Panc1 (cell line): ENCODE measurements around the gene MVD. TPM values are rescaled to one million over a fixed set of nuclear protein-coding genes. Genes with fewer than 3 reads are reported as not detected.

Experiments
- ATAC-seq: fragments of 200-7000 bp; cut with Tn5 transposase; 2 replicates; pipeline ENCODE4 v1.9.1; 2020; ENCODE audit warnings: mild to moderate bottlenecking, moderate library complexity
- BruUV-seq: library from RNA; stranded (reverse); fragments of 400-500 nt; replicated peaks from 2 replicates; lab custom pipeline; 2021; lab: Mats Ljungman, UMichigan
- CTCF ChIA-PET: fragments of 300-600 bp; sonication (Branson Sonifier 250); formaldehyde crosslinking; loops from one replicate; lab custom pipeline; 2022; ENCODE audit warnings: antibody characterized with exemption; lab: Charles Lee
- POLR2A ChIA-PET: fragments of 300-600 bp; sonication (Branson Sonifier 250); formaldehyde crosslinking; loops from one replicate; lab custom pipeline; 2022; ENCODE audit warnings: antibody characterized with exemption; lab: Charles Lee
- DNase-seq: peaks from one replicate; pipeline ENCODE4 v3.0.0-alpha.2; 2010; ENCODE audit warnings: low read depth, low spot score
- H3K27ac ChIP-seq: 2 replicates; pipeline ENCODE4 v1.5.1; 2011; ENCODE audit warnings: mild to moderate bottlenecking, low read length, inconsistent platforms
- H3K27me3 ChIP-seq: fragments of 200-500 bp; sonication (Bioruptor generic); 2 replicates; pipeline ENCODE4 v1.6.0; 2014; ENCODE audit warnings: low read length, inconsistent platforms; ENCODE audit not compliant: control insufficient read depth, insufficient read depth
- H3K36me3 ChIP-seq: fragments of 200-500 bp; sonication (Bioruptor generic); 2 replicates; pipeline ENCODE4 v1.5.1; 2014; ENCODE audit warnings: inconsistent platforms, mild to moderate bottlenecking, low read length, moderate library complexity; ENCODE audit not compliant: control insufficient read depth, insufficient read depth
- H3K4me1 ChIP-seq: 2 replicates; pipeline ENCODE4 v1.5.1; 2011; ENCODE audit warnings: inconsistent platforms, mild to moderate bottlenecking, low read length, moderate library complexity; ENCODE audit not compliant: control insufficient read depth, insufficient read depth
- H3K4me3 ChIP-seq, 2 experiments: 2 replicates each; pipeline ENCODE4 v1.5.1; 2011 to 2012; ENCODE audit warnings: low read depth in 2 of 2, low read length in 2 of 2, mild to moderate bottlenecking in 2 of 2, inconsistent platforms in 1 of 2, moderate library complexity in 1 of 2
- H3K9me3 ChIP-seq: fragments of 200-500 bp; sonication (Bioruptor generic); 2 replicates; pipeline ENCODE4 v1.5.1; 2014; ENCODE audit warnings: low read depth, mild to moderate bottlenecking, inconsistent platforms, low read length, moderate library complexity; ENCODE audit not compliant: control insufficient read depth, insufficient read depth
- CTCF ChIP-seq: fragments of 450-650 bp; IDR thresholded peaks from 2 replicates; pipeline ENCODE4 v1.5.1; 2017; ENCODE audit warnings: mild to moderate bottlenecking
- POLR2AphosphoS5 ChIP-seq: IDR thresholded peaks from 2 replicates; pipeline ENCODE4 v1.6.1; 2012; ENCODE audit warnings: mild to moderate bottlenecking, low read depth, low read length, moderate library complexity
- REST ChIP-seq, 2 experiments: IDR thresholded peaks; 2 replicates each; pipeline ENCODE4 v1.6.1; 2011 to 2012; ENCODE audit warnings: low read depth in 2 of 2, control low read depth in 1 of 2, low read length in 1 of 2, mild to moderate bottlenecking in 1 of 2, moderate library complexity in 1 of 2; ENCODE audit not compliant: insufficient read depth in 1 of 2
- SIN3A ChIP-seq: IDR thresholded peaks from 2 replicates; pipeline ENCODE4 v1.6.1; 2012; ENCODE audit warnings: low read depth, mild to moderate bottlenecking, low read length, moderate library complexity, borderline replicate concordance; ENCODE audit not compliant: insufficient read depth
- TCF7L2 ChIP-seq: IDR thresholded peaks from 2 replicates; pipeline ENCODE4 v1.6.1; 2011; ENCODE audit warnings: mild to moderate bottlenecking, low read depth, low read length, inconsistent platforms
- in situ Hi-C: cut with HindIII; loops from 2 replicates; pipeline ENCODE4 v1.10.0; 2016; ENCODE audit warnings: low sequenced_read_pairs, low pct_unique_long_range_greater_than_20kb
- intact Hi-C: fragments of 100-400 bp; cut with micrococcal nuclease; formaldehyde crosslinking; loops from one replicate; pipeline ENCODE4 v1.10.0; 2022; ENCODE audit not compliant: unreplicated experiment
- total RNA-seq: library from RNA; stranded (reverse); gene quantifications from one replicate; pipeline ENCODE4 v1.2.1, GENCODE V29; 2021; ENCODE audit not compliant: unreplicated experiment

MVD gene
- total RNA-seq, 1 experiment from 2014 or later, result 96.8 TPM

GRCh38 chr16:88634994-88635670 is 27.8 kb downstream of the MVD start:
- POLR2A ChIA-PET, result no interaction called here
- in situ Hi-C loops (no loop called here), intact Hi-C loops (no loop called here)
- no peak for TF ChIP-seq TCF7L2
- no peak for TF ChIP-seq REST (IDR thresholded peaks at IDR 0.05; ENCODE audit: insufficient read depth in 1 of 2, low read depth in 2 of 2, low read length in 1 of 2)
- no peak for TF ChIP-seq SIN3A
- TF ChIP-seq POLR2AphosphoS5, result no peak
- Histone ChIP-seq H3K4me1 (no peaks in the 10 kb centered on the region), H3K9me3 (no peaks in the 10 kb centered on the region), H3K4me3 (no peak overlapping the region), H3K27me3 (no peaks in the 10 kb centered on the region), H3K27ac (no peak overlapping the region), H3K36me3 (no peaks in the 10 kb centered on the region)
- DNase-seq, result no peak
- ATAC-seq, result peak; percentile 51
- BruUV-seq, result no TSS peak
- CTCF ChIA-PET, result no interaction called here

GRCh38 chr16:88634141-88634993 is 28.5 kb downstream of the MVD start:
- Histone ChIP-seq H3K27me3 (no peaks in the 10 kb centered on the region), H3K4me3 (no peak overlapping the region), H3K27ac (no peak overlapping the region), H3K36me3 (no peaks in the 10 kb centered on the region), H3K9me3 (no peaks in the 10 kb centered on the region), H3K4me1 (no peaks in the 10 kb centered on the region)
- in situ Hi-C loops (no loop called here), intact Hi-C loops (no loop called here)
- POLR2A ChIA-PET, result no interaction called here
- TF ChIP-seq REST (IDR thresholded peaks at IDR 0.05; ENCODE audit: insufficient read depth in 1 of 2, low read depth in 2 of 2, low read length in 1 of 2) (no peak), SIN3A (no peak), TCF7L2 (no peak), CTCF (no peak), POLR2AphosphoS5 (no peak)
- no peak for DNase-seq
- ATAC-seq, result no peak
- no TSS peak for BruUV-seq
- CTCF ChIA-PET, result no interaction called here
